ENCODE results near the gene CLIC4. TPM values are rescaled to one million over a fixed set of nuclear protein-coding genes. Genes with fewer than 3 reads are reported as not detected.

The CLIC4 gene
- total and polyA plus RNA-seq, 2 experiments from 2014 or later, result 92.5 to 308 TPM

DNA sequence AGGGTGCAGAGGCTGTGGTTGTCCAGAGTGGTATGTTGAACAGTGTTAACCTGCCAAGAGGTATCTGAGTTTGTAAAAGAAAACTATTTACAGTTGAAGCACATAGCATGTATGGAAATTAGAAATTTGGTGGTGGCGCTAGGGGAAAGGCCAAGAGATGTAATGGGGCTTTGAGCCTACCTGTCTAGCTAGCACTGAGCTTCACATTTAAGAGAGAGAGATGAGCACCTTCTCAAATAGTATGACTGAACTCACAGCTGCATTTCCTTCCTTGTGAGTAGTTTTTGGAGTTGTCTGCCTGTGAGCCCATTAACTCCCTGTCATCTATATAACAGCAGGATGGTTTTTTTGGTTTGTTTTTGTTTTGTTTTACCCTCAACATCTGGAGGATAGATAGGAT is 4.0 kb downstream of the CLIC4 start (continued):
- TF ChIP-seq, protein P1, sequence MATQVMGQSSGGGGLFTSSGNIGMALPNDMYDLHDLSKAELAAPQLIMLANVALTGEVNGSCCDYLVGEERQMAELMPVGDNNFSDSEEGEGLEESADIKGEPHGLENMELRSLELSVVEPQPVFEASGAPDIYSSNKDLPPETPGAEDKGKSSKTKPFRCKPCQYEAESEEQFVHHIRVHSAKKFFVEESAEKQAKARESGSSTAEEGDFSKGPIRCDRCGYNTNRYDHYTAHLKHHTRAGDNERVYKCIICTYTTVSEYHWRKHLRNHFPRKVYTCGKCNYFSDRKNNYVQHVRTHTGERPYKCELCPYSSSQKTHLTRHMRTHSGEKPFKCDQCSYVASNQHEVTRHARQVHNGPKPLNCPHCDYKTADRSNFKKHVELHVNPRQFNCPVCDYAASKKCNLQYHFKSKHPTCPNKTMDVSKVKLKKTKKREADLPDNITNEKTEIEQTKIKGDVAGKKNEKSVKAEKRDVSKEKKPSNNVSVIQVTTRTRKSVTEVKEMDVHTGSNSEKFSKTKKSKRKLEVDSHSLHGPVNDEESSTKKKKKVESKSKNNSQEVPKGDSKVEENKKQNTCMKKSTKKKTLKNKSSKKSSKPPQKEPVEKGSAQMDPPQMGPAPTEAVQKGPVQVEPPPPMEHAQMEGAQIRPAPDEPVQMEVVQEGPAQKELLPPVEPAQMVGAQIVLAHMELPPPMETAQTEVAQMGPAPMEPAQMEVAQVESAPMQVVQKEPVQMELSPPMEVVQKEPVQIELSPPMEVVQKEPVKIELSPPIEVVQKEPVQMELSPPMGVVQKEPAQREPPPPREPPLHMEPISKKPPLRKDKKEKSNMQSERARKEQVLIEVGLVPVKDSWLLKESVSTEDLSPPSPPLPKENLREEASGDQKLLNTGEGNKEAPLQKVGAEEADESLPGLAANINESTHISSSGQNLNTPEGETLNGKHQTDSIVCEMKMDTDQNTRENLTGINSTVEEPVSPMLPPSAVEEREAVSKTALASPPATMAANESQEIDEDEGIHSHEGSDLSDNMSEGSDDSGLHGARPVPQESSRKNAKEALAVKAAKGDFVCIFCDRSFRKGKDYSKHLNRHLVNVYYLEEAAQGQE (IDR thresholded peaks at IDR 0.05; ENCODE audit: unreplicated experiment), result no peak
- no peak for TF ChIP-seq JUNB (IDR thresholded peaks at IDR 0.05; ENCODE audit: unreplicated experiment)
- TF ChIP-seq STAT1 (IDR thresholded peaks at IDR 0.05; ENCODE audit: unreplicated experiment), result no peak

DNA sequence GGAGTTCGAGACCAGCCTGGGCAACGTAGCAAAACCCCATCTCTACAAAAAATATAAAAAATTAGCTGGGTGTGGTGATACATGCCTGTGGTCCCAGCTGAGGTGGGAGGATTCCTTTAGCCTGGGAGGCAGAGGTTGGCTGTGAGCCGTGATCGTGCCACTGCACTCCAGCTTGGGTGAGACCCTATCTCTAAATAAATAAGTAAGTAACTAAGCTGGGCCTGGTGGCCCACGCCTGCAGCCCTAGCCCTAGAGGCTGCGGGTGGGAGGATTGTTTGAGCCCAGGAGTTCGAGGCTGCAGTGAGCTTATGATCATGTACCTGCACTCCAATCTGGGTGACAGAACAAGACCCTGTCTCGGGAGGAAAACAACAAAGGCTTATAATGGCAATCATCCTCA is 4.6 kb downstream of the CLIC4 start:
- peak overlapping the region; percentile 22; the same call in 1 of the 2 replicates for H3K4me2 ChIP-seq
- TF ChIP-seq POLR2AphosphoS5 (IDR thresholded peaks at IDR 0.05; ENCODE audit: low read depth) (no peak), CREB1 (CRISPR knock-in tag; IDR thresholded peaks at IDR 0.05; ENCODE audit: low read depth) (no peak), EZH2phosphoT487 (IDR thresholded peaks at IDR 0.05; ENCODE audit: unreplicated experiment) (no peak), NANOG (IDR thresholded peaks at IDR 0.05; ENCODE audit: borderline replicate concordance) (no peak), ZNF331 (CRISPR knock-in tag; IDR thresholded peaks at IDR 0.05; ENCODE audit: low read depth) (no peak), CTCF (conservative IDR thresholded peaks at IDR 0.05; ENCODE audit: low read depth in 2 of 2) (no peak), JUNB (IDR thresholded peaks at IDR 0.05; ENCODE audit: unreplicated experiment) (no peak), EZH2 (IDR thresholded peaks at IDR 0.05; ENCODE audit: low read depth, unreplicated experiment) (no peak), STAT1 (IDR thresholded peaks at IDR 0.05; ENCODE audit: unreplicated experiment) (no peak), ZNF114 (CRISPR knock-in tag; IDR thresholded peaks at IDR 0.05) (no peak)
- TF ChIP-seq, protein P1 (IDR thresholded peaks at IDR 0.05; ENCODE audit: unreplicated experiment), result no peak
- TF ChIP-seq, protein P2, sequence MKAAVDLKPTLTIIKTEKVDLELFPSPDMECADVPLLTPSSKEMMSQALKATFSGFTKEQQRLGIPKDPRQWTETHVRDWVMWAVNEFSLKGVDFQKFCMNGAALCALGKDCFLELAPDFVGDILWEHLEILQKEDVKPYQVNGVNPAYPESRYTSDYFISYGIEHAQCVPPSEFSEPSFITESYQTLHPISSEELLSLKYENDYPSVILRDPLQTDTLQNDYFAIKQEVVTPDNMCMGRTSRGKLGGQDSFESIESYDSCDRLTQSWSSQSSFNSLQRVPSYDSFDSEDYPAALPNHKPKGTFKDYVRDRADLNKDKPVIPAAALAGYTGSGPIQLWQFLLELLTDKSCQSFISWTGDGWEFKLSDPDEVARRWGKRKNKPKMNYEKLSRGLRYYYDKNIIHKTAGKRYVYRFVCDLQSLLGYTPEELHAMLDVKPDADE (IDR thresholded peaks at IDR 0.05), result no peak

More for the DNA sequence above, 4.6 kb downstream of the CLIC4 start:
- Mint-ChIP-seq H3K9me3 (no peaks in the 10 kb centered on the region; the same call in 2 of the 3 replicates), H3K4me3 (no peak overlapping the region), H3K36me3 (ENCODE audit: low read depth) (peaks cover 47% of the 10 kb centered on the region), H3K27me3 (ENCODE audit: insufficient read depth, low read depth, poor library complexity) (peaks cover 13% of the 10 kb centered on the region), H3K4me1 (peaks cover 49% of the 10 kb centered on the region), H3K27ac (no peak overlapping the region)
- peaks cover 73% of the 10 kb centered on the region for H4K20me1 ChIP-seq (replicated peaks; ENCODE audit: insufficient read depth)
- no peak overlapping the region for H2AFZ ChIP-seq
- DNase-seq (ENCODE audit: low spot score), result no peak
- no peaks in the 10 kb centered on the region for H3K9me2 ChIP-seq (ENCODE audit: insufficient read depth)
- no peaks in the 10 kb centered on the region; the same call in 1 of the 2 replicates for H3F3A ChIP-seq (replicated peaks; ENCODE audit: low read depth)
- H3K79me2 ChIP-seq (replicated peaks; ENCODE audit: insufficient read depth), result peaks cover 91% of the 10 kb centered on the region
- no peaks in the 10 kb centered on the region for H3K27me3 ChIP-seq (ENCODE audit: insufficient read depth)
- H3K27ac ChIP-seq (ENCODE audit: low read depth), result peak overlapping the region; percentile 26; the same call in 1 of the 2 replicates
- peaks cover 68% of the 10 kb centered on the region for H3K4me1 ChIP-seq (ENCODE audit: insufficient read depth)
- H3K4me3 ChIP-seq, result peak overlapping the region; percentile 34; the same call in 1 of the 2 replicates
- no peak for ATAC-seq
- H3K36me3 ChIP-seq (ENCODE audit: insufficient read depth), result no peaks in the 10 kb centered on the region

Measured in GM23338 (cell line).